DND-41 (cell line): ENCODE results near the gene ETFA.

Source experiments
- CTCF ChIP-seq: IDR thresholded peaks from 2 replicates; pipeline ENCODE4 v1.5.1; 2012; ENCODE audit warnings: borderline replicate concordance, low read length, moderate library complexity, mild to moderate bottlenecking; ENCODE audit not compliant: poor library complexity, severe bottlenecking; ENCODE audit errors: extremely low read depth
- EZH2 ChIP-seq: IDR thresholded peaks from 3 replicates; pipeline ENCODE4 v1.6.1; 2012; ENCODE audit warnings: borderline replicate concordance, low read depth, mild to moderate bottlenecking, moderate library complexity, low read length, inconsistent platforms; ENCODE audit not compliant: severe bottlenecking

- TF ChIP-seq CTCF (no peak), EZH2 (no peak)
These were observed 21.5 kb upstream of the ETFA start for GRCh38 chr15:76332796-76333195.
